ENCODE data around the gene IL20.

IL20 gene, protein sequence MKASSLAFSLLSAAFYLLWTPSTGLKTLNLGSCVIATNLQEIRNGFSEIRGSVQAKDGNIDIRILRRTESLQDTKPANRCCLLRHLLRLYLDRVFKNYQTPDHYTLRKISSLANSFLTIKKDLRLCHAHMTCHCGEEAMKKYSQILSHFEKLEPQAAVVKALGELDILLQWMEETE

DNA sequence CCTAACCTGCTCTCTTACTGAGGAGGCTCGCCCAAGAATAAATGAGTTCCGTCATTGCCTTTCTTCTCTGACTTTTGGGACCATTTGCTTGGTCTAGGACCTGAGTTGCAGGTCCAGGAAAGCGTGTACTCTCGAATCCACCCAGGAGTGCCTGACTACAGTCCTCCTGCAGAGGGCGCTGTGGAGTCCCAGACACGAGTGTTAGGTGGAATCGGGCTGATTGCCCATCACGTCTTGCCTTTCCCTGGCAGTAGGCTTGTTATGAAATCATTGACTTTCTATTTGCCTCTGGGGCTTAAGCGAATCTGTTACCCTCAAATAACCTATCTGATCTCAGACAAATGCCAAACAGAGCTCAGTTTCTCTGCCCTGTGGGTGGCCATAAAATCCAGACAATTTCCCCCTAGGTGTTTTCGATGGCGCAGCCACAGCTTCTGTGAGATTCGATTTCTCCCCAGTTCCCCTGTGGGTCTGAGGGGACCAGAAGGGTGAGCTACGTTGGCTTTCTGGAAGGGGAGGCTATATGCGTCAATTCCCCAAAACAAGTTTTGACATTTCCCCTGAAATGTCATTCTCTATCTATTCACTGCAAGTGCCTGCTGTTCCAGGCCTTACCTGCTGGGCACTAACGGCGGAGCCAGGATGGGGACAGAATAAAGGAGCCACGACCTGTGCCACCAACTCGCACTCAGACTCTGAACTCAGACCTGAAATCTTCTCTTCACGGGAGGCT lies at the start of gene IL20:
TSS of gene IL20 (plus strand) at position 685 of the 733 bp plus-strand sequence. CDS start 230 bp downstream, outside the sequence.
- DNase-seq (ENCODE audit: low spot score), result peak; percentile 54

DNA sequence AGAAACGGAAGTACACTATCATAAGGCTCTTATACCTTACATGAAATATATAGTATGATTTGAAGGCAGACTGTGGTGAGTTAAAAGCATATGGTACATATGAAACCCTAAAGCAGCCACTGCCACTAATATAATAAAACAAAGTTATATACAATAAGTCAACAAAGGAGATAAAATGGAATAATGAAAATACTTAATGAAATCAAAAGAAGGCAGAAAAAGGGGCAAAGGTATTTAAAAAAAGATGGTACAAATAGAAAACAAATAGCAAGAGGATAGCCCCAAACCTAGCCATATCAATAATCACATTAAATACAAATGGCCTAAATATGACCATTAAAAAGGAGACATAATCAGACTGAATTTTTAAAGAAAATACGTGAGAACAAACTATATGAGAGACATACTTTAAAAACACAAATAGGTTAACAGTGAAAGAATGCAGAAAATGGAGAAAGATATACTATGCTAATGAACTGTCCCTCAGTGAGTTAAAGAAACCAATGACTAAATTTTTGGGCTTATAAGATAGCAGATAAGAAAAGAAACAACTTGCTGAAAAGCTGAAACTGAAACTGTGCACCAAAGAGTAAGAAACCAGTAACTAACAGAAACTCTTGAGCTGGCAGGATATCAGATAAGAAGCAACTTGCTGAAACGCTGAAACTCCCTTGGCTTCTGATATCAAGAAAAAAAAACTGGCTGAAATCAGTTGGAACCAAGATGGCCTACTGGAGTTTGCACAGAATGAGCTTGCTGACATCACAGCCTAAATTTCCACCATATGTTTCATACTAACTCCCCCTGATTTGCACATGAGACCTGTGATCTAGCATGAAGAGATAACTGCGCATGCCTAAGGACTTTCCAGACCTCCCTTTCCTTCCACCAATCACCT lies 48.8 kb upstream of the IL20 start:
- no peak for DNase-seq (ENCODE audit: low spot score)

DNA sequence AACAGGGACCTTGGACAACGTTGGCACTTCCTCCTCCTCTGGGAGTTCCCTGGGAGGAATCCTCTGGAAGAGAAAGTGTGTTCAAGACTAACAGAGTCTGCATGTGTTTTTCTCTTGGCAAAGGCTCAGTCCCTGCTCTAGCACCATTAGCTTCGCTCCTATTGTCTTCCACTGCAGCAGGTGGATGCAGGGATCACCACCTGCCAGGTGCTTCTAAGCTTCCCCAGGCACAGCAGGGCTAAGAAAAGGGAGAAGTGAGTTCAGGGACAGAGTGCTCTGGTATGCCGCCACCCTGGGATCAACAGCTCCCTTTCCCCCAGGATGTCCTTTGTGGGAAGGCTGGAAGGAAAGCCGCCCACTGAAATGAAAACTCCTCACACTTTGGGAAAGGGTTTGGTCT lies 43.9 kb upstream of the IL20 start:
- DNase-seq (ENCODE audit: low spot score), result no peak

DNA sequence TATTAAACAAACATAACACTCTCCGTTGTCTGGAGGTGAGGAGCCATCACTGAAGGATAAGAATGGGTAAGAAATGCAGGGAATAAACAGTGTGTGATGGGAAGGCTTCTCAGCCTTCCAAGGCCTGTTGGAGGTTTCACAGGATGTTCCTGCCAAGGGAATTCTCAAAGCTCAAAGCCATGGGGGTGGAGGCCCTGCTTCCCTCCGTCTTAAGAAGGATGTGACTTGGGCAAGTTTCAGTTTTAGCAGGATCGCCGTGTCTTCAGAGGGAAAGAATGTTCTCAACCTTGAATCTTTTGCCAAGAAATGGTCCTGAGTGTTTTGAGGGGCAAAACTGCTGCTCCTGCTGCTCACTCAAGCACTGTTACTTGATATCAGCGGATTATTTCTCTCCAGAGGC lies 41.7 kb upstream of the IL20 start:
- DNase-seq (ENCODE audit: low spot score), result no peak

DNA sequence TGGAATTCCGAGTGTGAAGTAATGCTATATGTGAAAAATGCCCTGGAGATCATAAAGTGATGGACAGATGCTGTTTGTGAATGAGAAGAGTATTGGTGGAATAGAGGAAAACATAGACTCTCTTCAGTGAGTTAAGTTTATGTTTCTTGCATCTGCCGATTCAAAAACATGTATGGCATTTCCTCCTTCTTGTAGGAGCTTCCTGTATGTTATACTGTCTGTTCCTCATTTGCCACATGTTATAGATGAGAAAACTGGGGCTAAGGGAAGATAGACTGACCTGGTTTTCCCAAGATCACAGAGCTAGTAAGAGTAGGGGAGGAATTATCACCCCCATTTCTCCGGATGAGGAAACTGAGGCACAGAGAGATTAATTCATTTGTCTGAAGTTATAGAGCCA lies 41.1 kb upstream of the IL20 start:
- no peak for DNase-seq (ENCODE audit: low spot score)

DNA sequence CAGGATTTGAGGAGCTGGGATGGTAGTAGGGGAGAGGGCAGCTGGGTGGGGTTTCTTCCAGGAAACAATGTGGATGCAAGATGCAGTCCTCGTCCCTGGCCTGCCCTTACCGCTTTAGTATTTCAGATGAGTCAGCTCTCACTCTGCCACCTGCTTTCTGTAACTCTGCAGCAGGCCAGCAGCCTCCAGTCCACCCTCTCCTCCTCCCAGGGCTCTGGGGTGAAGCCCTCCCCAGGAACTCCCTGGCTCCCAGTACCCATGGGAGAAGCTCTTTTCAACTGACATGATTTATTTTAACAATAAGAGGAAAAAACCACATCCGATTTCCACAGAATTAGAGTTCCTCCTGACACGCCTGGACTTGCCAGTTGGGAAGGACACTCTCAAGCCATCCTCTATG lies 39.0 kb upstream of the IL20 start:
- no peak for DNase-seq (ENCODE audit: low spot score)

DNA sequence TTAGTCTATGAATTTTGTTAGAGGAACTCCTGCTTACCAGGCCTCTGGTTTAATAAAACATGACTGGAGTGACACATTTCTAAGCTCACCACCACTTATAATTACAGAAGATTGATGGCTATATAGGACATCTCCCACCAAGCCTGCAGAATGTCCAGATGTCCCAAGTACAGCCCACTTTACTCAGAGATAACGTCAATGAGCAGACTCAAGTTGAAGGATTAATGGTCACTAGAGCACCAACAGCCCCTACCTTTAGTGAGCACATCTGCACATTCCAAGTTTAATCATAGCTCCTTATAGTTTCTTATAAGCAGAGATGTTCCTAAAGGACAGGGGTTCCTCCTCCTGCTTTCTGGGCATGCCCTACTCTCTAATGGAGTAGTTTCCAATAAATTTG lies 37.4 kb upstream of the IL20 start:
- DNase-seq (ENCODE audit: low spot score), result no peak

DNA sequence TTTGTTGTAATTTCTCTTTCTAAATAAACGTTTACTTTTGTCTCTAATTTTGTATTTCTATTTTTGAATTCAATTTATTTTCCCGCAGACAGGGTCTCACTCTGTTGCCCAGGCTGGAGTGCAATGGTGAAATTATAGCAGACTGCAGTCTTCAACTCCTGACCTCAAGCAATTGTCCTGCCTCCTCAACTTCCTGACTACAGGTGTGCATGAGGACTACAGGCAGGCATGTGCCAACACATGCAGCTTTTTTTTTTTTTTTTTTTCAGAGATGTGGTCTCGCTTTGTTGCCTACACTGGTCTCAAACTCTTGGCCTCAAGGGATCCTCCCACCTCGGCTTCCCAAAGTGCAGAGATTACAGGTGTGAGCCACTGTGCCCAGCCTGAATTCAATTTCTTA lies 36.7 kb upstream of the IL20 start:
- no peak for DNase-seq (ENCODE audit: low spot score)

DNA sequence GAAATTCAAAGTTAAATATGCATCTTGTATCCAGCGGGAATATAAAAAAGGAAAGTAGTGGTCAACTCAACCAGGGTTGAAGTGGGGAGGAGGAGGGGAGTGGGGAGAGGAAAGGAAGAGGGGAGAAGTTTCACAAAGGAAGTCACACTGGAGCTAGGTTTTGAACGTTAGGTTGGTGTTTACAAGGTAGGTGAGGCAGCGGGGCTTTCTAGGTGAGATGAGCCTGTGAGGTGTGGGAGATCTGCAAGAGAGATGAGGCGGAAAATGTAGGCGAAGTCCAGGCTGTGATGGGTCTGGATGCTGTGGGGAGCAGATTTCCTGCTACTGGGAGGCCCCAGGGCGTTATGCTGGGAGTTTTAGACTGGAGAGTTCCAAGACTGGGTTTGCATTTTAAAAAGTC lies 36.1 kb upstream of the IL20 start:
- DNase-seq (ENCODE audit: low spot score), result no peak

DNA sequence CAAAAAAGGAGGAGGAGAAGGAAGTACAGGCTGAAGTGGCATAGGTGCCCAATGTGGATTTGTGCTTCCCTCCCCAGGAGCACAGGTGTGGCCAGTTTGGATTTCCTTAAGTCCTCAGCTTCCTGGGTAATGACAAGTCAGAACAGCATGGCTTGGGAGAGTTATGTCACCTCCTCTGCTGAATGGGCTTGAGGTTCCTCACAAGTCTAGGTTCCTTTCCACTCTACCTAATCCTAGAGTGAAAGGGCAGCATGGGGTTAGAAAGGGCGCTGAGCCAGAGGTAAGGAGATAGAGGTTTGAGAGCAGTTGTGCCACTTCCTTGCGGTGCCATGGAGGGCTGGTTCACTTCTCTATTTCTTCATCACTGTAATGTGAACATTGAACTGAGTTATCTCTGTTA lies 35.5 kb upstream of the IL20 start:
- no peak for DNase-seq (ENCODE audit: low spot score)

DNA sequence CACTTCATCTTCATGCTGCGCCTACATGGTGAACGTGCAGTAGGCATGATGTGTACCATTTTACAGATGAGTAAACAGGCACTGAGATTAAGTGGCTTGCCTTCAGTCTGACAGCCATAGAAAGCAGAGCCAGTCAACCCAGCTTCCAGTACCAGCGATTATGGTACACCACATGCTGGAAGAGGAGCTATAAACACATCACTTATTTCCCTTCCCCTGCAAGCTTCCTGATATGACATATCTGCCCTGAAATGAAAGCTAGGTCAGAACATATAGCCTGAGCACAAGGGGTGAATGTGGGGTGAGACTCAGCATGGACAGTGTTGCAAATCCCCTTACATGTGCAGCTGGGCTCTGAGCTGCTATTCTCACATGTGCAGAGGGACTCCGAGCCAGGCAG lies 33.8 kb upstream of the IL20 start:
- no peak for DNase-seq (ENCODE audit: low spot score)

DNA sequence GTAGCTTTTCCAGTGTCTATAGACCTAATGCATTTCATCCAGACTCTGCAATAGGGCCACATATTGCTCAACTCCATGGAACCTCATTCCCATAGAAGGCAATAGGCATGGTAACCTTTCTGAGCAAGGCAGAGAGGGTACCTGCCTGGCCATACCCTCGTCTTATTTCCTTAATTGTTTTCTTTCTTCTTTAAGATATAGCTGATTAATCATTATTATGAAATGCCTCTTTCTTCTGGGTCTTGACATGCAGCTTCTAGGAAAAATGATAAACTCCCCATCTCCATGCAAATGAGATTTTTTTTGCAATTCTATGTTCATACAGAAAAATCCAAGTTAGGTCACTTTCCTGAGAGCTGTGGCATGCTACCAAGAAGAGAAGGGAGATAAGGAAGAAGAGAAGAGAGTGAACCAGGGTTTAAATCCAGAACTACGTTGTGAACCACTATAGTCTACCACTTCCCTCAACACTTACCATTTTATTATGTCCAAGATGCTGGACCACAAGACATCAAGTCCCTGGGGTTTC lies 33.0 kb upstream of the IL20 start:
- no peak for DNase-seq (ENCODE audit: low spot score)

DNA sequence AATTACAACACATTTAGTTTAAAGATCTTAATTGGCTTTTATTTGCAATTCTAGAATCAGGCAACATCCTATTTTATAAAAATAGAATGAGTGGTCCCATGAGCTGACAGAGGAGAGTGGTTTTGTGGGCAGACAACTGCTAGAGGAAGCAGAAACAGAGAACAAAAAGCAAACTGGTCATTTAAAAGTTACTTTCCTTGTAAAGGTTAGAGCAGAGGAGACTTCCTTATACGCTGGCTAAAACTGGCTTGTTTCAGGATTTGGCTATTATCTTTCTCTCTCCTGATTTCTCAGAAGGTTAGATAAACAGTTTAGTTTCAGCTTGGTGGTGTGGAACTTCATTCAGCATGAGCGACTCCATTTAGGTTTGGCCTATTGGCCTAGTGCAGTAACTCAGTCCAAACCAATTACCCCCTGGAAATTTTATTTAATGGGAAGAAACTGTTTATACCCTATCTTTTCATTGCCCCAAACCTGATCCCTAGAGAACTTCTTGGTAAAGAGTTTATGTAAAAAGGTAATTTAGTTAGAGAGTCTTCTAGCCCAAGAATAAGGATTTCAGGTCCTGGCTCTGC lies 32.2 kb upstream of the IL20 start:
- no peak for DNase-seq (ENCODE audit: low spot score)

DNA sequence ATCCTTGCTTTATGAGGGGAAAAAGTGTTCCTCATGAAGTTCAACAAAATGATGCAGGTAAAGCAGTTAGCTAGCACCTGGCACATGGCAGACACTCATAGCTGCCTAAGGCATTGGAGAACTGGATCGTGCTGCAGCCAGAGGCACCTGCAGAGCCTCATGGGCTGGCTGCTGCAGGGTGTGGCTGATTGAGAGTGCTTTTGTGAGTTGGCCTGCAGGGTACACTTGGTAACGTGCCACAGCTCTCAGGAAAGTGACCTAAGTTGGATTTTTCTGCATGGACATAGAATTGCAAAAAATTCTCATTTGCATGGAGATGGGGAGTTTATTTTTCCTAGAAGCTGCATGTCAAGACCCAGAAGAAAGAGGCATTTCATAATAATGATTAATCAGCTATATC lies 31.6 kb upstream of the IL20 start:
- DNase-seq (ENCODE audit: low spot score), result no peak

DNA sequence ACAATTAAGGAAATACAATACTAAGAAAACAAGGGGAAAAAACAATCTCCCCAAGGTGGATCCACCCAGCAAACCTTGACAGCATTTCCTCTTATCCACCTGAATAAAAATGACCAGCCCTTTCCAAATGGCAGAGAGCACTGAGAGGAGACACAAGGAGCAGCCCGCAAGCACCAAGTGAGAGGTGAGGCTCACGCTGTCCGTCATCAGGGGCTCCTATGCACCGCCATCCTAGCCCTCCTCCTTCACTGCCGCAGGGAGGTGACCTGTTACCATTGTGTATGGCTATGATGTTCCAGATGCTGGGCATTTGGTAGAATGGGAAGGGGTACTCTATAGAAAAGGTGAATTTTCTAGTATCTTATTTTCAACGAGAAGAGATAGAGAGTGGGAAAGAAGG lies 31.2 kb upstream of the IL20 start:
- no peak for DNase-seq (ENCODE audit: low spot score)

DNA sequence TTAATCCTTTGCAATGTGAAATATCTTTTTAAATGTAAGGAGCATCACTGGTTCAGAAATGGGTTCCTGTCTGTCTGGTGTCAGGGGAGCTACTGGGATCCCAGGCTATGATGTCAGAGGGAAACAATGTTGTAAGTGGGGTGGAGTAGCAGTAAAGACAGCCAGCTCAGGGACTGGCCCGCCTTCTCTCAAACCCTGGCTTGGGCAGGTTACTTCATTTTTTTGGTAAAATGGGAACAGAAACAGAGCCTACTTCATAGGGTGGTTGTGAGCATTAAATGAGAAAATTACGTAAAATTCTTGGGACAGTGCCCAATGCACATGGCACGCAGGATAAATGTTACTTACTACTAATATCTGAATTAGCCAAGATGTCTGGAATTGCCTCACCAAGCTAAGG lies 30.7 kb upstream of the IL20 start:
- DNase-seq (ENCODE audit: low spot score), result no peak

DNA sequence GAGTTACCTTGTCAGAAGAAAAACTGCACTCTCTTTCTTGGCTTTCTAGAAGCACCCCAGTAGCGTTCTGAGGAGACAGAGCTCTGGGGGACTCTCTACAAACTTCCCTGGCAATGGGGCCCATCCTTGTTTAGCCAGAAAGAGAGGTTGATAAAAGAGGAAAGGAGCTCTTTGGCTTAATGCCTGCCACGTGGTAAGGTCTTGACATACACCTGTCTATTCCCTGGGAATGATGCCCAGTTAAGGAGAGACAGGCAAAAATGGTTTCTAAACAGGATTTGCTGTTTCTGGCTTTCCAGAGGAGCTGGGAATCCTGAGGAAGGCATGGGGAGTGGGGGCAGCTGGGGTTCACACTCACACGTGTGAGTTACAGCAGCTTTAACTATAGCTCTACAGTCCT lies 30.2 kb upstream of the IL20 start:
- no peak for DNase-seq (ENCODE audit: low spot score)

DNA sequence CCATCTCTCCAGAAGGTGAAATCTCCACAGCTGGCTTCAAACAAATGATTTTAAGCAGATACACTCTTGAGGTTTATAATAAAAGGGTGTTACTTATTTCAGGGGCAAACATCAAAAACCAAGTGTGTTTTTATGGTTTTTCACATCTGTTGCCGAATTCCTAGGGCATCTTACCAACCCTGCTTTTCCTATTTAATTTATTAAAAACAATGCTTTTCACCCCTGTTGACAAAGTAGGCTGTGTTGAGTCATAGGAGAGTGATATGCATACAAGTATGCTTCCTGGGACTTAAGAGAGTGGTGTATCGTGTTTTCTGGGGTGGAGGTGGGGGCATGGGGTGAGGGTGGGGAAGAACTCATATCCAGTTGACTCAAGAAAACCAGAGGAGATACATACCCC lies 29.3 kb upstream of the IL20 start:
- DNase-seq (ENCODE audit: low spot score), result no peak

DNA sequence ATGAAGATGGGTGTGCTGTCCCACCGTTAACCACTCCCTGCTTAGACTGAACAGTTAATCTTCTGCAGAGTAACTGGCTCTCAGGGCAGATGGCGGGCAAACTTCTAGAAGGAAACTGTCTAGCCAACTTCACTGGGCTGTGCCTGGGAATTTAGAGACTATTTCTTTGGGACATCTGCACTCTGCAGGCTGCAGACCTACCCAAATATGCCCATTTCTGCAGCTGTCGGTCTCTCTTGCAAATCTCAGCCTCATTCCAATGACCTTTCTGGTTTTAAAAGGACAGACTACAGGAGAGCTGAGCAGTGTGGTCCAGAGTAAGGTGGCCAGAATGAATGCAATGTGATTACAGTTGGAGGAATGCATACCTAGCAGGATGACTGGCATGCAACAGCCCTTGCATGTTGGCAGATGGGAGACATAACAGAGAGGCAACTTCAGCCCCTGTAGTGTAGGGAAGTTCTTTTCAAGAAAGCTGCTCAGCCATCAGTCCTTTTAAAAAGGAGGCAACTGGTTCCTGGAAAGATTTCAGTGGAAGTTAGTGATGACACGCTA lies 26.3 kb upstream of the IL20 start:
- DNase-seq (ENCODE audit: low spot score), result no peak

DNA sequence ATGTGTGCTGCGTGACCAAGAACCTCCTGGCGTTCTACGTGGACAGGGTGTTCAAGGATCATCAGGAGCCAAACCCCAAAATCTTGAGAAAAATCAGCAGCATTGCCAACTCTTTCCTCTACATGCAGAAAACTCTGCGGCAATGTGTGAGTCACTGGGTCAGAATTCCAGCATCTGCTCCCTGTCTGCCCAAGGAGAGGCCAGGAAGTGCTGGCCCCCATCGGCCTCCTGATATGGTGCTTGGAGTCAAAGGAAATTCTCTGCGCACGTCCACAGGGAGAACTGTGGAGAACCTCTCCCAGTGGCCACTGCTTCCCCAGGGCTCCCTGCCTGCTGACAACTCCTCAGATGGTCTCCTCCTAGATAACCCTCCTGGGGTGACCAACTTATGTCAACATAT lies 25.6 kb upstream of the IL20 start:
- no peak for DNase-seq (ENCODE audit: low spot score)

DNA sequence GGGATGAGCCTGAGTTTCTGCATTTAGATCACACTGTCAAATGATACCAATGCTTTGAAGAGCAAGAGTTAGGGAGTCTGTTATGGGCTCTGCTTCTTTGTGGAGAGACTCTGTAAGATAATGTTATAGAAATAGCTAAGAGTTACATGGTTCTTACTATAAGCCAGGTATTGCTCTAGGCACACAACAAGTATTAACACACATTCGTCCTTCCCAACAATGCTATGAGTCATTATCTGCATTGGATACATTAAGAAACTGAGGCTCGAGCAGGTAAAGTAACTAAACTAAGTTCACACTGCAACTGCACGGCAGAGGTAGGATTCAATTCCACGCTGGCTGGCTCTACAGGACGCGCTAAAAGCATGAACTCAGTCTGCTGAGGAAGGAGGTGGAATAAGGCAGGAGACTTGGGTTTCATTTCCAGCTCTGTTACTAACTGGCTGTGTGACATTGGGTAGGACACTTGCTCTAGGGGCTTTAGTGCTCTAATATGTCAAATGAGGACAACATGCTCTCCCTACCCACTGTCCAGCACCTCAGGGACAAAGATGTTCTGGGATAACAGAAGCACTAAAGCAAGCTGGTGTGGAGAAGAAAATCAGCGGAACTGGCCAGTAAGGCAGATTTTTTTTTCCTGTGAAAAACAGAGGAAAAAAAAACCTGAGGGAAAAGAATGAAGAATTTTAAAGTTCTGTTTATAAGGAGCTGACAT lies 23.7 kb upstream of the IL20 start:
- DNase-seq (ENCODE audit: low spot score), result no peak

DNA sequence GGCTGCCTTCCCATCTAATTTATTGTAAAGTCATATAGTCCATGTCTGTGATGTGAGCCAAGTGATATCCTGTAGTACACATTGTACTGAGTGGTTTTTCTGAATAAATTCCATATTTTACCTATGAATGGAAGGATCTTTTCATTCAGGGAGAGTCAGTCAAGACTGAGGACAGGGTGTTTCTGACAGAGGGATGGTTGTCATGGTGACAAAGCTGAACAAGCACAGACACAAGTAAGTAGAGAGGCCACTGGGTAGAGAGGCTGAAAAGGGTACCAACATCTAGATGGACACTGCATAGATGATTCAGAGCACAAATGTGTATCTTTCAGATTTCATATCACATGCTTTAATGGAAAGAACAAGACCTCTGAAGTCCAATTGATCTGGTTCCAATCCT lies 22.6 kb upstream of the IL20 start:
- no peak for DNase-seq (ENCODE audit: low spot score)

All from cerebellar cortex (tissue), 1 donor.